AG09309 (cell line): Measurements from ENCODE around the gene ARHGEF6.

ENCODE experiments used
- DNase-seq: peaks from one replicate; pipeline ENCODE4 v3.0.0-alpha.2; 2010; ENCODE audit warnings: low read depth
- H3K4me3 ChIP-seq: 2 replicates; pipeline ENCODE4 v1.5.1; 2011; ENCODE audit warnings: mild to moderate bottlenecking, low read depth, low read length, moderate library complexity; ENCODE audit not compliant: control insufficient read depth
- CTCF ChIP-seq: IDR thresholded peaks from 2 replicates; pipeline ENCODE4 v1.5.1; 2011; ENCODE audit warnings: mild to moderate bottlenecking, low read depth, low read length, inconsistent platforms; ENCODE audit not compliant: insufficient read depth, control insufficient read depth; ENCODE audit errors: missing control alignments

Gene ARHGEF6

GRCh38 chrX:136747003-136747986 is 33.4 kb downstream of the ARHGEF6 start:
- no peak overlapping the region for H3K4me3 ChIP-seq
- DNase-seq = no peak
- no peak for TF ChIP-seq CTCF

- no peak for TF ChIP-seq CTCF
- DNase-seq = no peak
- H3K4me3 ChIP-seq = no peak overlapping the region
Observed at GRCh38 chrX:136745215-136746173, 35.2 kb downstream of the ARHGEF6 start.

- no peak for TF ChIP-seq CTCF
- H3K4me3 ChIP-seq = no peak overlapping the region
- no peak for DNase-seq
Observed at GRCh38 chrX:136742721-136743379, 37.9 kb downstream of the ARHGEF6 start.

- DNase-seq = no peak
- H3K4me3 ChIP-seq = no peak overlapping the region
- TF ChIP-seq CTCF = no peak
Observed at GRCh38 chrX:136738049-136738729, 42.5 kb downstream of the ARHGEF6 start.

GRCh38 chrX:136736690-136737089 is 44.0 kb downstream of the ARHGEF6 start:
- DNase-seq = no peak
- no peak overlapping the region for H3K4me3 ChIP-seq
- no peak for TF ChIP-seq CTCF

- DNase-seq = no peak
- no peak overlapping the region for H3K4me3 ChIP-seq
- TF ChIP-seq CTCF = no peak
Observed at GRCh38 chrX:136735601-136736000, 45.1 kb downstream of the ARHGEF6 start.
